Head of caudate nucleus (tissue), 42 donors: ENCODE results near the gene PACSIN1.
"Not testable (repeated sequence)": the region's sequence is repeated elsewhere in the genome, so short reads cannot be mapped to it uniquely, and the experiment has no call there.

Experiments used
- DNase-seq, 42 donors: peaks; one replicate each; pipeline versions ENCODE4 v3.0.0 to v3.0.0-alpha.2; 2020 to 2021; ENCODE audit warnings: mixed read lengths in 7 of 42
- intact Hi-C: fragments of 100-400 bp; cut with DNase I; formaldehyde crosslinking; loops from one replicate; pipeline ENCODE4 v1.15.0; 2022

PACSIN1 gene

GRCh38 chr6:34476921-34477320 is 11.0 kb downstream of the PACSIN1 start:
- DNase-seq = no peak
- intact Hi-C loops = no loop called here

DNA sequence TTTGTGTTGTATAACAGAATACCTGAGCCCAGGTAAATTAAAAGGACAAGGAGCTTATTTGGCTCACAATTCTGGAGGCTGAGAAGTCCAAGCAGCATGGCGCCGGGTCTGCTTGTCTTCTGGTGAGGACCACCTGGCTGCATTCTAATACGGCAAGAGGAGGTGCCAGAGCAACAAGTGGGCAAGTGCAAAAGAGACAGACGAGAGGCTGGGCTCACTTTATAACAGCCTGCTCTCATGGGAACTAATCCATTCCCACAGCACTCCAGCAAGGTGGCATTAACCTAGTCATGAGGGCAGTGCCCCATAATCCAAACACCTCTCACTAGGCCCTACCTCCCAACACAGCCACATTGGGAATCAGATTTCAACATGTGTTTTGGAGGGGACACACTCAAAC is 12.9 kb downstream of the PACSIN1 start:
- intact Hi-C loops = no loop called here
- no peak for DNase-seq

DNA sequence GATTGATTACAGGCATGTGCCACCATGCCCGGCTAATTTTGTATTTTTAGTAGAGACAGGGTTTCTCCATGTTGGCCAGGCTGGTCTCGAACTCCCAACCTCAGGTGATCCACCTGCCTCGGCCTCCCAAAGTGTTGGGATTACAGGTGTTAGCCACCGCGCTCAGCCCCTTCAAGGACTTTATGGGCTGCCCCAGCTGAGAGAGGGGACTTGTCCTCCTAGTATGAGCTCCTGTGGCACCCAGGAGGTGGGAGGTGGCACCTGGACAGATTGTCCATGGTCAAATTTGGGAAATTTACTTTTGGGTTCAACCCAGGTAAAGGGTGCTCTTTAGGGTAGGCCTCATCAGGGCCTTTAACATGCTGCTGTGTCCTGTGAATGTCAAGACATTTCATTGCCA is 17.9 kb downstream of the PACSIN1 start:
- intact Hi-C loops = not testable (repeated sequence)
- peak in 1 of 42 donors; percentile 2 for DNase-seq

- no peak for DNase-seq
- intact Hi-C loops = no loop called here
Measured at GRCh38 chr6:34484391-34484790, 18.5 kb downstream of the PACSIN1 start.

DNA sequence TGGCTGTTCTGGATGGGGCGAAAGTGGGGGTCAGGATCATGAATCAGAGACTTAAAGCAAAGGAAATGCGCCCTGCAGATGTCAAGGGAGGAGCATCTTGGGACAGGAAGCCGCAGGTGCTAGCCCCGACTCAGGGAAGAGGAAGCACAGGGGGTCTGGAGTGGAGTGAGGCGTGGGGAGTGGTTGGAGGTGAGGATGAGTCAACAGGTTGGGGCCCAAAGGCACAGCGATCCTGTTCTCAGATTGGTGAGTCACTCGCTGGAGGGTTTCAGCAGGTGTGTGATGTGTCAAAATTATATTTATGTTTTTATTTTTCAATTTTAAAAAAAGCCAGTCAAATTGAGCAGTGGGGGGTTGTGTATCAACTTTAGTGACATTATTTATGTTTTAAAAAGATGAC is 19.0 kb downstream of the PACSIN1 start:
- intact Hi-C loops = no loop called here
- DNase-seq = peak in 12 of 42 donors; percentile 15 to 57 (median 31)

- DNase-seq = peak in 2 of 42 donors; percentile 5 to 9
- intact Hi-C loops = no loop called here
Measured at GRCh38 chr6:34485321-34486060, 19.6 kb downstream of the PACSIN1 start.

DNA sequence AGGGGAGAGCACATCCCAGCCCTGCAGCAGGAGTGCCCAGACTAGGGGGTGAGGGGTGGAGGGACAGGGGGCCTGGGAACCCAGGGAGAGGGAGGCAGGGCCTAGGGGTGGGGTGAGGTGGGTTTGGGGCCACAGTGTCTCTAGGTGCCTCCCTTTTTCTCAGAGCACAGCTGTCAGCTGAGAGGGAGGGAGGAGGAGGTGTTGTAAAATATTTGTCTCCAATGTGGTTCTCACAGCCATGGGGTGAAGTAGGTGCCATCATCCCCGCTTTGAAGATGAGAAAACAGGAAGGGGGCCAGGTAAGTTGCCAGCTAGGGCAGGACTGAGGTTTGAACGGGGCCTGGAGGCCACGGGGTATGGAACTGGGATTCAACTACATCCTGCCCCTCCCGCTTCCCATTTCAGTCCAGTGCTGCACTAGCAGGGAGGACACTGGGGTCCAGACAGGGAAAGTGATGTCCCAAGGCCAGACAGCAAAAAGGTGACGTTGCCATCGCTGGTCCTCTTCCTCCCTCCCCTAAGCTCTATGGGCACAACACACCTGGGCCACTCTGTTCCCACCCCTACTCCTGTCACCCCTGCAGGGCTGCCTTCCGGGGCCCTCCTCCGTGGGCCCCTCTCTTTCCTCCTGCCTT is 20.3 kb downstream of the PACSIN1 start:
- intact Hi-C loops = no loop called here
- peak in 1 of 42 donors; percentile 10 for DNase-seq

GRCh38 chr6:34486886-34487285 is 21.0 kb downstream of the PACSIN1 start:
- peak in 1 of 42 donors; percentile 2 for DNase-seq
- intact Hi-C loops = not testable (repeated sequence)

- peak in 1 of 42 donors; percentile 1 for DNase-seq
- intact Hi-C loops = no loop called here
Measured at GRCh38 chr6:34487536-34487935, 21.7 kb downstream of the PACSIN1 start.

- DNase-seq = peak in 1 of 42 donors; percentile 17
- intact Hi-C loops = no loop called here
Measured at GRCh38 chr6:34489207-34489805, 23.4 kb downstream of the PACSIN1 start.

- intact Hi-C loops = no loop called here
- peak in 1 of 42 donors; percentile 23 for DNase-seq
Measured at GRCh38 chr6:34490390-34491090, 24.7 kb downstream of the PACSIN1 start.

DNA sequence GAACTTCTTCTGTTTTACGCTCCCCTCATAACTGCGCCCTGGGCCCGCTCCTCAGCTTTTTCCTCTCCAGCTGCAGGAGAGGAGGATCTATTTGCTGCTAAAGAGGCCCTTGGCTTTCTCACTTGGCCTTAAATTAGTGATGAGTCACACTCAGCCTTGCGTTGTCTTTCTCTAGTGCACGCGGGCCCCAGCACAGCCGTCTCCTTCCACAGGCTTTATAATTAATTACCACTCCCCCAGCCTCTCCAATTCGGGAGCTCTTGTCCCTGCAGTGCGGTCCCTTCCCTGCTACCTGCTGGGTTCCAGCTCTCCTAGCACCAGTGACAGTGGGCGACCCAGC is 25.2 kb downstream of the PACSIN1 start:
- intact Hi-C loops = no loop called here
- DNase-seq = peak in 11 of 42 donors; percentile 29 to 70 (median 40)

DNA sequence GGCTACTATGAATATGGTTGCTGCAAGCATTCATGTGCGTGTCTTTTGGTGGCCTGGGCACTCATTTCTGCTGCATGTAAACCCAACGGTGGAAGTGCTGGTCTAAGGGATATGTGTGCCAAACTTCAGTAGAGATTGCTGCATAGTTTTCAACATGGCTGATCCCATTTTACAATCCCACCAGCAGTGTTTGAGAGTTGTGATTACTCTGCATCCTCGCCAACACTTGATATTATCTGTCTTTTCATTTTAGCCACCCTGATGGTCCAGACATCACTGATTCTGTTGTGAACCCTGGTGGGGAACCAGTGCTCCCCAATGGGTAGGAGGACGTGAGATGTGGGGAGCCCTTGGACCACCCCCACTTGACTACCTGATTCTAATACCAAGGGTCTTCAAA is 27.5 kb downstream of the PACSIN1 start:
- DNase-seq = no peak

GRCh38 chr6:34494973-34495372 is 29.1 kb downstream of the PACSIN1 start:
- DNase-seq = peak in 1 of 42 donors; percentile 25
- intact Hi-C loops = no loop called here

More for the DNA sequence above, 27.5 kb downstream of the PACSIN1 start:
- intact Hi-C loops = no loop called here

- peak in 2 of 42 donors; percentile 17 to 24 for DNase-seq
- intact Hi-C loops = no loop called here
Measured at GRCh38 chr6:34496103-34496685, 30.3 kb downstream of the PACSIN1 start.

DNA sequence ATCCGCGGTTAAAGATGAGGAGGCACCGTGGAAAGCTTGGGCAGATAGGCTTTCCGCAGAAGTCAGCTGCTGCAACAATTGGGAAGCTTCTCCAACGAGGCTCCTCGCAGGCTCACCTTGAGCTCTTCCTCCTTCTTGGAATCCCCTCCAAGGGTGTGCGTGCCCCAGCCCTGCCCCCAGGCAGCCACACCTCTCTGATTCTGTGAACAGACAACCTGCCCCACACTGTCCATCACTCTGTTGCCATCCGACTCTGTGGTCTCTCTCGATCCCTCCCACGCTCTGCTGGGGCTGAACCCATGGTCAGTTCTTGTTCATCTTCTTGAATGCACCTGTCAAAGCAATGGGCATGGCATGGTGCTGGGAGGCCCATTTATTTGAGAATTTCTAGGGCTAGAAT is 31.5 kb downstream of the PACSIN1 start:
- intact Hi-C loops = no loop called here
- DNase-seq = peak in 3 of 42 donors; percentile 4 to 24 (median 5)

DNA sequence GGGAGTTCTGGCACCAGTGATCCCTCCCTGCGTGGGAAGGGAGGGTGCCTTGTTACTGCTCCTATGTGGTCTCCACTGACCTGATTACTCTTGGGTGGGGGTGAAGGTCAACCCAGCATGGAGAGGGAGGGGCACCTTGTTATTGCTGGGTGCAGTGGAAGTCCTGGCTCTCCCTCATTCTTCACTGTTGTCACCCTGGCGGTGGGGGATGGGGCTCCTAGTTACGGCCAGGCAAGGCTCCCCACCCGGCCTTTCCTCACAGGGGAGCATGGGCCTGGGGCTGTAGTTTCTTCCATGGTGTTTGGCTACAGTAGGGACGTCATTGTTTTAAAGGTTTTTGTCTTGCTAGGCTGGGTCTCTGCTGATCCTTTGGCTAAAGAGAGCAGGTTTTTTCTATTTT is 40.8 kb downstream of the PACSIN1 start:
- intact Hi-C loops = no loop called here

GRCh38 chr6:34508425-34508824 is 42.5 kb downstream of the PACSIN1 start:
- peak in 4 of 42 donors; percentile 1 to 10 (median 3) for DNase-seq
- intact Hi-C loops = no loop called here

More for the DNA sequence above, 40.8 kb downstream of the PACSIN1 start:
- peak in 3 of 42 donors; percentile 3 to 20 (median 4) for DNase-seq

DNA sequence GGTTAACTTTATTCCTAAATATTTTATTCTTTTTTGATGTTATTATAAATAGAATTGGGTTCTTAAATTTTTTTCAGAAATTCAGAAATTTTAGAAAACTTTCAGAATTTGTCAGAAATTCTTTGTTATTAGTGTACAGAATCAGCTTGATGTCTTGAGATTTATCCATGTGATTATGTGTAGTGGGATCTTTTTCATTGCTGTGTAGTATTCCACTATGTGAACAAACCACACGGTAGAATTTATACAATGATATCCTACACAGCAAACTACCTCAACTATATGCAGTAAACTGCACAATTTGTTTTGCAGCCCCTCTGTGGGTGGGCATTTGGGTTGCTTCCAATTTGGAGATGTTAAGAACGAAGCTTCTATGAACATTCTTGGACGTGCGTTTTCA is 43.9 kb downstream of the PACSIN1 start:
- intact Hi-C loops = no loop called here

More for the DNA sequence above, 43.9 kb downstream of the PACSIN1 start:
- DNase-seq = no peak
